NCI-H2029 (cell line): ENCODE measurements around the gene TAF6L.
"Not testable (repeated sequence)": the region's sequence is repeated elsewhere in the genome, so short reads cannot be mapped to it uniquely, and the experiment has no call there.

Source experiments
- DNase-seq: peaks from one replicate; lab custom pipeline; 2025; lab: John Stamatoyannopoulos, UW

The TAF6L gene, protein sequence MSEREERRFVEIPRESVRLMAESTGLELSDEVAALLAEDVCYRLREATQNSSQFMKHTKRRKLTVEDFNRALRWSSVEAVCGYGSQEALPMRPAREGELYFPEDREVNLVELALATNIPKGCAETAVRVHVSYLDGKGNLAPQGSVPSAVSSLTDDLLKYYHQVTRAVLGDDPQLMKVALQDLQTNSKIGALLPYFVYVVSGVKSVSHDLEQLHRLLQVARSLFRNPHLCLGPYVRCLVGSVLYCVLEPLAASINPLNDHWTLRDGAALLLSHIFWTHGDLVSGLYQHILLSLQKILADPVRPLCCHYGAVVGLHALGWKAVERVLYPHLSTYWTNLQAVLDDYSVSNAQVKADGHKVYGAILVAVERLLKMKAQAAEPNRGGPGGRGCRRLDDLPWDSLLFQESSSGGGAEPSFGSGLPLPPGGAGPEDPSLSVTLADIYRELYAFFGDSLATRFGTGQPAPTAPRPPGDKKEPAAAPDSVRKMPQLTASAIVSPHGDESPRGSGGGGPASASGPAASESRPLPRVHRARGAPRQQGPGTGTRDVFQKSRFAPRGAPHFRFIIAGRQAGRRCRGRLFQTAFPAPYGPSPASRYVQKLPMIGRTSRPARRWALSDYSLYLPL

DNA sequence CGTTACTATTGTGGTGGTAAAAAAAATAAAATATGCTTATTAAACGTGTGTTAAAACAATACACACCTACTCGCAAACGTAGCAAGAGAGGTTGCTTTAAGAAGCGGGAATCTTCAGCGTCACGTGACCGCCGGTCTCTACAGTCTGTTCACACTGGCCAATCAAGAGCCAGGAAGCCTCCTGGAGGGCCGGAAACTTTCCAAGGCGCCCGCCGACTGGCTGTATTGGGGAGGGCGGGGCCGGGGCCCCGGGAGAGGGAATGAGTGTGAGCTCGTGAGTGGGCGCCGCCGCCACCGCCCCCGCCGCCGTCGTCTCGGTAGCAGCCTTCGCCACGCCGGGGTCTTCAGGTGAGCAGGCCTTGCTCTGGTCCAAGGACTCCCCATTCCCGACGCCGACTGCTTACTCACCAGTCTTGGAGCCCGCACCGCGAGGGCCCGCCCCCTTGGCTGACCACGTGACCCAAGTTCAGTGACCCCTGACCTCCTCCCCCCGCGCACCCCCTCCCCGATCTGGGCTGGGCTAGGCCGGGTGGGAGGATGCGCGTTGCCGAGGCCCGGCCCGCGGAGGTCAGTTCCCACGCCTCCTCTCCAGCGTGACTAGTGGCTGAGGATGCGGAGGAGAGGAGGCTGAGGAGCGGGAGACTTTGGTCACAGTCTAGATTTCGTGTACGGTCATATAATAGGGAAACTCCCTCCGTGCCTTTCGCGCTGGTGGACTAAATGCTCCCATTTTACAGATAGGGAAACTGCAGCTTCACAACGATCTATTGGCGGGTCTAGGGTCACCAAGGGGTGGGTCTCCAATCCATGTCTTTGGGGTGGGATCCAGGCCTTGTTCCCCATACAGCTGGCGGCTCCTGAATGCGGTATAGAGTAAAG lies at the start of gene TAF6L:
Gene TAF6L (plus strand): TSS at position 253 of the 878 bp plus-strand sequence. CDS start 4,388 bp downstream, outside the sequence.
- DNase-seq = peak; percentile 98

DNA sequence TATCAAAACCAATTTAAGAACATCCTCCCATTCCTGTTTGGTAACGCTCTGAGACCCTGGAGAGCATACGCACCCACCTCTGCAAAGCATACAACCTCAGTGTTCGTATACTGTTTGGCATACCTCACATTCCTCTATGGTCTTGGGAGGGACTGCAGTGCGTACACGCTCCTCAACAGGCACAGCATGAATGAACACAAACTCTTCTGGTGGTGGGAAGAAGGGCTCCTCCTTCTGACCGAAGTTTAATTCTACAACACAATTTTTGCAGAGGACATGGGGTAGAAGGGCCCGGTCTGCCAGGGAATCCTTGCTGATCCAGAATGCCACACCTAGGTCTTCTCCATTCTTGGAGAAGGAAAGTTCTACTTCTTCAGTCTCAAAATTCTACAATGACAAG lies 49.2 kb upstream of the TAF6L start:
- no peak for DNase-seq

DNA sequence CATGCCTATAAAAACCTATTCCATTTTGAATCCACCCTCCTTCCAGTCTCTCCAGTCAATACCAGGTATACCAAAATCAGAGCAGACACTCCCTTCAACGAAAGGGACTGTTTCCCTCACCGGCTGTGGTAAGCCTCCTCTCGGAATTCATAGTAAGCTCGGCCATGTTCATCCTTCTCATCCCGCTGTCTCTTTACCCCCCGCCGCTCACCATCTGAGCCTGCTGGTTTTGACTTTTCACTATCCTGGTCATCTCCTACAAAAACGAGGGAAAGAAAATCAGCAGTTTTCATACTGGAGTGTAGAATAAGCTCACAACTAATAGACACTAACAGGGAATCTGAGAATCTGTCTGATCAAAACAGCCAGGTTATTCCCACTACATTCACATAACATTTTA lies 47.0 kb upstream of the TAF6L start:
- no peak for DNase-seq

DNA sequence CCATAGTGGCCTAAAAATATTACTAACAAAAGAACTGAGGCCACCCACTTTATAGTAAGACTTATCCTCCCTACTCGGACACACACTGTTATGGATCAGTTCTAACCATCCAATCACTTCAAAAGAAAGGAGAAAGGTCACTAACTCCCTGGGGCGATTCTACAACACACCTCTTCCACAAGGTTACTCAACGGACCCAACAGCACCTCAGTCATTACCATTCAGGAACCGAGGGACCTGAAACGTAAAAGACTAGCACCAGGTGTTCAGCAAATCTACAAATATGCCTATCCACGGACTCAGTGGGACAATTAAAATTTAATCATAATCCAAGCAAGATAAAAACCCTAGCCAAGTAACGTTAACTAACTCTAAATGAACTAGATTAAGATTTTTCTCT lies 45.5 kb upstream of the TAF6L start:
- no peak for DNase-seq

DNA sequence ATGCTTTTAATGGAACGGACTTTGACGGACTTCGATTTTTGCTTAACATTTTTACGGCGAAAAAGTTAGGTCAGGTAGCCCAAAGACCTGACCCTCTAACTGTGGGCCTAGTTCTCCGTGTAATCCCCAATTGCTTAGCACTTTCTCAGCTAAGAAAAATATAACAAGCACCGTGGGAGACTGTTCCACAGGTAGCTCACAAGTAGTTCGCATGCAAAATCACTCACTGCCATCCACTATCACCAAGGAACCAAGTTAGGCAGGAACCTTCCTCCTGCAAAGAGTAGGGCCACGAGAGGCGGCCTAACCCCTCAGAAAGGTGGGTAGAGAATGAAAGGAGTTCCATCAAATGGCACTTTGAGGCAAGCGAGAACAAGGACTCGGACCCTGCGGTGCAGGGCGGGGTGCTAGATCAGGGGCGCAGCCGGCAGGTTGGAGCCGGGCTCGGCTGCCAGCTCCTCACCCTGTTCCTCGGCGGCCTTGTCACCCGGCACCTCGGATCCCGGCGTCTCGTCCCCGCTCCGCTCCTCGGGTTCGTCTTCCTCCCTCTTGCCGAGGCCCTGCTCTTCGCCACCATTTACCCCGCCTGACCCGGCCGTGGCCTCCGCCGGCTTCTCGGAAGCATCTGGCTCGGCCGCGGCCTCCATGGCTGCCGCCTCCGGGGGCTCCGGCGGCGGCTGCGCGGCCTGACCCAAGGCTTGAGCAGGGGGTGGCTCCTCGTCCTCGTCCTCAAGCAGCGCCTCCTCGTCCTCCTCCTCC lies 44.9 kb upstream of the TAF6L start:
- no peak for DNase-seq

DNA sequence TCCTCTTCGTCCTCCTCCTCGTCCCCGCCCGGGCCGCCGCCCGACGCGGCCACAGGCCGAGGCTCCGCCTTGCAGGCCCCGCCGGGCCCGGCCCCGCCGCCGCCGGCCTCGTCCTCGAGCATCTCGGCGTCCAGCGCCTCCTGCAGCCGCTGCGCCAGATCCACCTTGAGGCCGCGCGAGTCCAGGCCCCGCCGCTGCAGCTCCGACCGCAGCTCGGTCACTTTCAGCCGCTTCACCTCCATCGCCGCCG lies 44.4 kb upstream of the TAF6L start:
- no peak for DNase-seq

DNA sequence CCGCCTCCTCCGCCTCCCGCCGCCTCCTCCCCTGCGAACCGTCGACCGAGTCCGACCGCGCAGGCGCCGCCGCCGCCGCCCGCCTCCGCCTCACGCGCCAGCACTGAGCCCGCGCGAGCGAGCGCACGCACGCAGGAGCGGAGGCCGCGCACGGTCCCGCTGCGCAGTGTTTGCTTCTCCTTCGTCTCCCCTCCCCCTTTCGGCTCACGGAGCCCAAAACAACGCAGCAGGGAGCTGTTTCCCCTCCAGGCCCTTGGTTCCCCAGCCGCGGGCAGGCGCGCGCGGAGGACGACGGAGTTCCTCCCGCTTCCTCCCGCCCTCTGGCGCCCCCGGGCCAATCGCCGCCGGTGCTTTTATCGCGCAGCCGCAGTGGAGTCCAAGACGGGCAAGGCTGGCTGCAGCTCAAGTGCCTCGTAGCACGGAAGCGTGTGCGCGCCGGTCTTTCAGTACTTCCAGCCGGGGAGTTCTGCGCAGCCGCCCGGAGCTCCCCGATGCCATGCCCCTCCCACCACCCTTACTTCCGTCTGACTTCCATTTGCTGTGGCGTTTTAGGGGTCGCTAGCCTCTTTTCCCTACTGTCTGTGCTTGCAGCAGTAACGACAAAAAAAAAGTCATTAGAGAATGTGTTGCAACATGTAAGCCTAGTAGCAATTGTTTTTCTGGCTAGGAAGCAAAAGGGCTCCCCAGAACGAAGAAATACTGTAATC lies 43.9 kb upstream of the TAF6L start, which contains the start of gene HNRNPUL2:
Gene HNRNPUL2 (minus strand): TSS at position 293 of the 707 bp plus-strand sequence. CDS start 301 bp downstream, outside the sequence.
- DNase-seq = peak; percentile 98

DNA sequence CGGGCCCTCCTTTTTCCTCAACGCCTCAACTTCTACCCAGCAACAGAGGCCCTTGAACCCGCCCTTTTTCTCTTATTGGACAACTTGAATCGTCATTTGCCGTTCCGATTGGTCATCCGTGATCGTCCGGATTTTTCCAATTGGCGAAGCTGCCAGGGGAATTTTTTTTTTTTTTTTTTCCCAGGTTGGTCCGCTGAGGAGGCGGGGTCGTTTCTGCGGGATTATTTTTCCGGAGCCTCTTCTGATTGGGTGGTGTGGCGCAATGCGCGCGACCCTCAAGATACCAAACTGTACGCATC lies 43.4 kb upstream of the TAF6L start:
- peak; percentile 99 for DNase-seq

DNA sequence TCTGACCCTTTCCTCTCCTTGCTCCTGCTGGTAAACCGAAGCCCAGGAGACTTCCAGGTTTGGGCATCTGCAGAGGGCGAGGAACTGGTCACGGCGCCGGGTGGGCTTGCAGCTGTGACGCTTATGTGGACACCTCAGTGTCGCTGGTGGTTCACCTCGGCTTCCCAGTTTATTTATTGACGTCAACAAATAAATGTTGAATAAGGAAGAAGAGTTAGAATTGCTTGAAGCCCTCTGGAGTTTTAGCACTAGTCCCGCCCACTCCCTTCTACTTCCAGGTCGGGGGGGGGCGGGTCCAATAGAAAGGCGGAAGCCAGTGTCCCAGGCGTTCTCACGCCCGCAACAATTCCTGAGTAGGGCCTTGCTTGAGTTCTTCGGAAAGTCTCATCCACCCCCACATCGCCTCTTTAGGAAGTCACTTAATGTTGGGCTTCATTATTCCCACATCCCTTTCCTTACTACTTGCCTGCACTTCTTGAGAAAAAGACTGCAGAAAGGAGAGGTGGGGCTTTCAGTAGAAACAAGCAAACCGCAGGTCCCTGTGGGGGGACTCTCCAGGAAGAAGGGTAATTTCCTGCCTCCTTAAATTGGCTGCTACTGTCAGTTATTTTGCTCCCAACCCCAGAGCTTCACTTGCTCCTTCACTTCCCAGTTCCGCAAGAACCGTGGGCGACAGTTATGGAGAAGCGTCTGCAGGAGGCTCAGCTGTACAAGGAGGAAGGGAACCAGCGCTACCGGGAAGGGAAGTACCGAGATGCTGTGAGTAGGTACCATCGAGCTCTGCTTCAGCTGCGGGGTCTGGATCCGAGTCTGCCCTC lies 42.8 kb upstream of the TAF6L start, which contains the start of gene TTC9C:
Gene TTC9C (plus strand): TSS at position 316 of the 818 bp plus-strand sequence. CDS start 363 bp downstream, at position 679.
- peak; percentile 89 for DNase-seq

DNA sequence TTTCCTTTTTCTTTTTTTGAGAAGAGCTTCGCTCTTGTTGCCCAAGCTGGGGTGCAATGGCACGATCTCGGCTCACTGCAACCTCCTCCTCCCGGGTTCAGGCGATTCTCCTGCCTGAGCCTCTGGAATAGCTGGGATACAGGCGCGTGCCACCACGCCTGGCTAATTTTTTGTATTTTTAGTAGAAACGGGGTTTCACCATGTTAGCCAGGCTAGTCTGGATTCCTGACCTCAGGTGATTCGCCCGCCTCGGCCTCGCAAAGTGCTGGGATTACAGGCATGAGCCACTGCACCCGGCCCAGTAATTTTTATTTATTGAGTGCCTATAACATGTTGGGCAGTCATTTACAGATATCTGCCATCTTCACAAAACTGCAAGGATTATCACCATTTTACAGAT lies 41.1 kb upstream of the TAF6L start:
- not testable (repeated sequence) for DNase-seq

DNA sequence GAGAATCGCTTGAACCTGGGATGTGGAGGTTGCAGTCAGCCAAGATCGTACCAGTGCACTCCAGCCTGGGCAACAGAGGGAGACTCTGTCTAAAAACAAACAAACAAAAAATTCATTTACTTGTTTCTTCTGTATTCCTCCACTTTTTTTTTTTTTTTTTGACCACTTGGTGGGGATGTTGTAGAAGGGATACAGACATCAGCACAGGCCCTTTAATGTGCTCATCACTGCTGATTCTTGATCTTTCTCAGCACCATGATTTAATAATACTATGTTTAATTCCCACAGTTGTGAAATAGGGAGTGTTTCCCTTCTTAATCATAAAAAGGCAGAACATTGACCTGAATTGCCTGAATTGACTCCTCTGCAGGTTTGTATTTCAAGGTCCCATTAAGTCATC lies 38.4 kb upstream of the TAF6L start:
- no peak for DNase-seq

DNA sequence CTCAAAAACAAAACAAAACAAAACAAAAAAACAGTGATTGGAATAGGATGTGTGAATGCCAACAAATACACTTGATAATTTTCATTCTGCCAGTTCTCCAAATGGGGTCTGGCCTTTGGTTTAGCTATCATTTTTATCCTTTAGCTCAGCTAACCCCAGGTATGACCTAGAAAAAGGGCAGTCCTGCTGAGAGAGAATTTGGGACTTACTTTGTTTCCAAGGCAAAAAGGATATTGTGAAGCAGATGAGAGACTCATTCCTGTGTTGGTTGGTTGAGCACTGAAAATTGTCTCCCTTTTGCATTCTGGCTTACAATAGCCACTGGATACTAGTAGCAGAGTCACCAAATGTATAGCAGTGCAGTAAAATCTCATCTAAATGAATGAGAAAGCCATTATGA lies 34.0 kb upstream of the TAF6L start:
- DNase-seq = no peak

DNA sequence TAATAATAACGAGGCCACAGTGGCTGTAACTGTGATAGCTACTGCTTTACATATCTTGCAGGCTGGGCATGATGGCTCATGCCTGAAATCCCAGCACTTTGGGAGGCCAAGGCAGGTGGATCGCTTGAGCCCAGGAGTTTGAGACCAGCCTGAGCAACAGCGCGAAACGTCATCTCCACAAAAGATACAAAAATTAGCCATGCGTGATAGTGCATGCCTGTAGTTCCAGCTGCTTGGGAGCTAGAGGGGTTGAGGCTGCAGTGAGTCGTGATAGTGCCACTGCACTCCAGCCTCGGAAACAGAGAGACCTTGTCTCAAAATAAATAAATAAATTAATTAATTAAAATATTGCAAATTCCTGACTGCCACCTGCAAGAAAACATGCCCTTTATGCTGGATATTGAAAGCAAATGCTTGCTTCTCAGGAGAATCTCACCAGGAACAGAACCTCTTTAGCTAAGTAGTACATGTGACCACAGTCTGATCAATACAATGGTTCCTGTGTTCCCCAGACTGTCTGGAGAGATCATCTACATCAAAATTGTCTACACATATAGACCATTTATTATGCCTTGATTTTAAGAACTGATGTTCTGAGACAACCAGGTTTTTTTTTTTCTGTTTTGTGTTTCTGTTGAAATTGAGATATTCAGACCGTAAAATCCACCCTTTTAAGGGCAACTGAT lies 23.6 kb upstream of the TAF6L start:
- DNase-seq = no peak

DNA sequence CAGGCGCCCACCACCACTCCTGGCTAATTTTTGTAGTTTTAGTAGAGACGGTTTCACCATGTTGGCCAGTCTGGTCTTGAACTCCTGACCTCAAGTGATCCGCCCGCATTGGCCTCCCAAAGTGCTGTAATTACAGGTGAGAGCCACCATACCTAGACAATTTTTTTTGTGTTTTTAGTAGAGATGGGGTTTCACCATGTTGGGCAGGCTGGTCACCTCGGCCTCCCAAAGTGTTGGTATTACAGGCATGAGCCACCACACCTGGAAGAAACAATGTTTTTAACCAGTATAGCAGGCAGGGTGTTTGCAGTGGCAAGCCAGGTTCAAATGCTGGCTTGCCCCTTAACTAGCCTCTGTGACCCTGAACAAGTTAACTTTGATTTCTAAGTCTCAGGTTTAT lies 21.3 kb upstream of the TAF6L start:
- DNase-seq = not testable (repeated sequence)

DNA sequence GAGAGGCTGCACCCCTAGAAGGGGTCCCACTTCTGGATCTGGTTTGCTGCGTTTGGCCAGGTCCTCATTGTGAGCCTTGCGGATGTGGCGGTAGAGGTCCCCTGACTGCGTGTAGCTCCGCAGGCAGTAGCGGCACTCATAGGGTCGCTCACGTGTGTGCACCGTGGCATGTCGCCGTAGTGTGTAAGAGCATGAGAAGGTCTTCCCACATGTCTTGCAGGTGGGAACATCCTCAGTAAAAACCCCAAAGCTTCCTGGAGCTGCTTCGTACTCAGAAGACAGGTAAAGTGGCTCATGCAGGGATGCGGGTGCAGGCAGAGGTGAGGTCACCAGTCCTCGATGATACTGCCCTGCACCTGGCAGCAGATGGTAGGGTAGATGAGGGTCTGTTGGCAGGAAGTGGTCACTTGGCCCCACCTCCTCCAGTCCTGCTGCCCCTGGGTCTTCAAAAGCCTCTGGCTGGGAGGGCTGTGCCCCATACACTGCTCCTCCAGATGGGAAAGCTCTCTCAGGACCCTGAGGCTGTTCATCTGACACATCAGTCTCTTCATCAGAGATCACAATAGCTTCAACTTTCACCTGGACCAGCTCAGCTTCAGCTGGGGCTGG lies 18.9 kb upstream of the TAF6L start:
- DNase-seq = no peak

DNA sequence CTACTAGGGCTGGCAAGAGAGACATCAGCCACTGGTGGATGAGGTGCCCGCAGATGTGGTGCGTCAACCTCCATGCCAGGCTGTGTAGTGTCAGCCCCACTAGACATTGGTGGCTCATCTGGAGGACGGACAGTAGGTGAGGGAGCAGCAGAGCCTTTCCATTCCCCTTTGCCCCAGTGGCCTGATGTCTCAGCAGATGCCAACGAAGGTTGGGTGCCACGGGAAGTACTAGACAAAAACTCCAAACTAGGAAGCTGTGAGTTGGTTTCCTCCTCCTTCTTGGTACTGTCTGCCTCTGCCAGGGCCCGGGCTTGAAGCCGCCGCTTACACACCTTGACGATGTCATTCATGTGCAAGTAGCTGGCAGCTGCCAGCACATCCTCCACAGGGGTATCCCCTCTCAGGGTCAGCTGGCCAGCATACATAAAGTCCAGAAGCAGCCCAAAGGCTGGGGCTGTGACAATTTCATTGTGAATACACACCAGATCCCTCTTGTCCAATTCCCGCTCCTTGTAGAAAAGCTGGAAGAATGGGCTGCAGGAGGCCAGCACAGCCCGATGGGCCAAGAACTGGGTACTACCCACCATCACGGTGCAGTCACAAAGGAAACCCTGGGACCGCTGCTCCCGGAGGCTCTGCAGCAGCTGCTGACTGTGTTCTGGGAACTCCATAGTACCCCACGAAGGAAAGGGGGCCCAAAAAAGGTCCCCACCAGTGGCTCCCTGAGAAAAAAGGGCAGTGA lies 18.0 kb upstream of the TAF6L start:
- no peak for DNase-seq

DNA sequence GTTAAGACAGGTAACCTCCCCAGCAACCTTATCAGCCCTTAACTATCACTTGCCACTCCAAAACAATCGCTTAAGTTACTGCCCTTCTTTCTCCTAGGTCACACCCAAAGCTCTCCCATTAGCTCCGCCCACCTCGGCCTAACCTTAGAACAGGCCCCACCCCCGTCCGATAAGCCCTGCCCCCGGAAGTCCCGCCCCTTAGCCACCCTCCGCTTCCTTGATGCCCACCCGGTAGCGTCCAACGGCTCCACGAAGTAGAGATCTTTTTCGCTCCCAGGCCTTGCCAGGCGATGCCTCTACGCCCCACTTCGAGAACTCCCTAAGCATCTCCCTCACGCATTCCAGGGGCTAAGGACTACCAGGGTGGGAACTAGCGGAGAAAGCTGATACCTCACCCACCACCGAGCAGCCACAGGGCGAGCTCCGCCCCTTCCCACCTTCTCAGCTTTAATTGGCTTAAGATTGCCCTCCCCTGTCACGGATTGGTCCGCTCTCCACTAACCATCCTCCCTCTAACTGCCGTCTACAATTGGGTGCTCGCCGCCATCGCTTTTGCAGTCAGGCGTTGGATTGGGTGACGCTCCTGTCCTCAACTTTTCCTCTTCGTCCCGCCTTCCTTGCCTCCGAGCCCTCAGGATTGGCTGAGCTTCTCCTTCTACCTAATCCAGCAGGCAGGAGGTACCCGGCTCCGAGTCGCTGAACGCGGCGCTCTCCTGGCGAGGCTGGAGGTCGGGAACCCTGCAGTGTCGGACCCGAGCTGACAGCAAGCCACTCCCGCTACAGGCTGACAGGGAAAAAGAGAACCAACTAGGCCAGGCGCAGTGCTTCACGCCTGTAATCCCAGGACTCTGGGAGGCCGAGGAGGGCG lies 17.2 kb upstream of the TAF6L start, which contains the start of gene ZBTB3:
Gene ZBTB3 (minus strand): TSS at position 425 of the 868 bp plus-strand sequence. CDS start 496 bp downstream, outside the sequence.
- peak; percentile 99 for DNase-seq
